ENCODE measurements around the gene SPAG7.
A peak's percentile ranks its signal among the peaks of the same experiment; 100 is the strongest.

The SPAG7 gene

GRCh38 chr17:4950075-4950745 is 17.4 kb downstream of the SPAG7 start:
- no peak for DNase-seq (ENCODE audit: low spot score)

- DNase-seq (ENCODE audit: low spot score) = peak; percentile 78
These were observed 18.1 kb downstream of the SPAG7 start for GRCh38 chr17:4949321-4950074.

GRCh38 chr17:4948931-4949320 is 18.7 kb downstream of the SPAG7 start:
- peak; percentile 96 for DNase-seq (ENCODE audit: low spot score)

- DNase-seq (ENCODE audit: low spot score) = peak; percentile 94
These were observed 19.3 kb downstream of the SPAG7 start, which contains the start of gene PFN1 for GRCh38 chr17:4948166-4948930. Gene PFN1, minus strand, starts transcription at chr17:4948530. Its CDS starts 136 bp downstream, at chr17:4948394.

GRCh38 chr17:4947411-4948165 is 20.0 kb downstream of the SPAG7 start:
- DNase-seq (ENCODE audit: low spot score) = peak; percentile 60

GRCh38 chr17:4947010-4947410 is 20.6 kb downstream of the SPAG7 start:
- DNase-seq (ENCODE audit: low spot score) = no peak

- no peak for DNase-seq (ENCODE audit: low spot score)
These were observed 21.2 kb downstream of the SPAG7 start for GRCh38 chr17:4946312-4946976.

GRCh38 chr17:4945944-4946280 is 21.7 kb downstream of the SPAG7 start:
- no peak for DNase-seq (ENCODE audit: low spot score)

- peak; percentile 92 for DNase-seq (ENCODE audit: low spot score)
These were observed 22.3 kb downstream of the SPAG7 start for GRCh38 chr17:4945176-4945943.

- no peak for DNase-seq (ENCODE audit: low spot score)
These were observed 23.0 kb downstream of the SPAG7 start for GRCh38 chr17:4944554-4945175.

- DNase-seq (ENCODE audit: low spot score) = no peak
These were observed 23.5 kb downstream of the SPAG7 start for GRCh38 chr17:4944163-4944553.

GRCh38 chr17:4942760-4943508 is 24.7 kb downstream of the SPAG7 start:
- DNase-seq (ENCODE audit: low spot score) = no peak

- no peak for DNase-seq (ENCODE audit: low spot score)
These were observed 26.4 kb downstream of the SPAG7 start for GRCh38 chr17:4941319-4941610.

- peak; percentile 77 for DNase-seq (ENCODE audit: low spot score)
These were observed 26.9 kb downstream of the SPAG7 start for GRCh38 chr17:4940555-4941318.

GRCh38 chr17:4939796-4940554 is 27.6 kb downstream of the SPAG7 start, which contains the start of the genes RNF167 and SLC25A11:
Gene RNF167, plus strand, starts transcription at chr17:4940268. Its CDS starts 642 bp downstream, at chr17:4940910.
Gene SLC25A11, minus strand, starts transcription at chr17:4940046. Its CDS starts 136 bp downstream, at chr17:4939910.
- peak; percentile 98 for DNase-seq (ENCODE audit: low spot score)

- DNase-seq (ENCODE audit: low spot score) = no peak
These were observed 28.1 kb downstream of the SPAG7 start for GRCh38 chr17:4939546-4939795.

GRCh38 chr17:4938688-4939545 is 28.7 kb downstream of the SPAG7 start:
- no peak for DNase-seq (ENCODE audit: low spot score)
